ENCODE data around the gene METTL21C.

GRCh38 chr13:102700088-102701031, 5.5 kb upstream of the METTL21C start:
- TF ChIP-seq CTCF (IDR thresholded peaks at IDR 0.05; ENCODE audit: borderline replicate concordance, extremely low read depth, low read length, poor library complexity, severe bottlenecking), result no peak
- no peak for TF ChIP-seq EZH2 (IDR thresholded peaks at IDR 0.05; ENCODE audit: borderline replicate concordance, low read depth, low read length, severe bottlenecking)

Data from DND-41 (cell line).